ENCODE results near the gene CES3. TPM values are rescaled to one million over a fixed set of nuclear protein-coding genes. Genes with fewer than 3 reads are reported as not detected.

The CES3 gene
- 1.0 TPM for total RNA-seq
- long read RNA-seq: 0 reads

GRCh38 chr16:66961065-66961744 is at the start of gene CES3:
CES3 (plus strand) TSS chr16:66961266; CDS start chr16:66961308, 42 bp downstream.
- Histone ChIP-seq H3K4me1 (peaks cover 4% of the 10 kb centered on the region), H3K27ac (replicated peaks) (no peak within 1 kb of the TSS), H3K36me3 (no peaks in the 10 kb centered on the region), H3K9me3 (replicated peaks) (no peaks in the 10 kb centered on the region), H3K4me3 (no peak within 1 kb of the TSS), H3K27me3 (ENCODE audit: low read depth) (peaks cover 4% of the 10 kb centered on the region)
- intact Hi-C loops (cut with micrococcal nuclease): no loop called here
- DNase-seq: peak; percentile 40
- peak; percentile 69 for TF ChIP-seq CTCF (IDR thresholded peaks at IDR 0.05; ENCODE audit: borderline replicate concordance)

GRCh38 chr16:66911801-66912200 is 49.3 kb upstream of the CES3 start:
- no peak overlapping the region for H3K4me3 ChIP-seq
- no peak overlapping the region for H3K27ac ChIP-seq (replicated peaks)
- no peak for TF ChIP-seq CTCF (IDR thresholded peaks at IDR 0.05; ENCODE audit: borderline replicate concordance)
- no peaks in the 10 kb centered on the region for H3K9me3 ChIP-seq (replicated peaks)
- DNase-seq: no peak
- no peaks in the 10 kb centered on the region for H3K27me3 ChIP-seq (ENCODE audit: low read depth)
- H3K36me3 ChIP-seq: no peaks in the 10 kb centered on the region
- intact Hi-C loops (cut with micrococcal nuclease): no loop called here
- H3K4me1 ChIP-seq: peaks cover 22% of the 10 kb centered on the region

- no peak for DNase-seq
- H3K27me3 ChIP-seq (ENCODE audit: low read depth): no peaks in the 10 kb centered on the region
- H3K4me3 ChIP-seq: no peak overlapping the region
- H3K36me3 ChIP-seq: no peaks in the 10 kb centered on the region
- peaks cover 9% of the 10 kb centered on the region for H3K4me1 ChIP-seq
- no peak overlapping the region for H3K27ac ChIP-seq (replicated peaks)
- no peaks in the 10 kb centered on the region for H3K9me3 ChIP-seq (replicated peaks)
- TF ChIP-seq CTCF (IDR thresholded peaks at IDR 0.05; ENCODE audit: borderline replicate concordance): no peak
- intact Hi-C loops (cut with micrococcal nuclease): no loop called here
Observed at GRCh38 chr16:66913081-66913480, 48.0 kb upstream of the CES3 start.

GRCh38 chr16:66913711-66914110 is 47.4 kb upstream of the CES3 start:
- Histone ChIP-seq H3K9me3 (replicated peaks) (no peaks in the 10 kb centered on the region), H3K27me3 (ENCODE audit: low read depth) (no peaks in the 10 kb centered on the region), H3K36me3 (no peaks in the 10 kb centered on the region), H3K4me1 (peaks cover 6% of the 10 kb centered on the region), H3K4me3 (no peak overlapping the region), H3K27ac (replicated peaks) (no peak overlapping the region)
- DNase-seq: no peak
- no peak for TF ChIP-seq CTCF (IDR thresholded peaks at IDR 0.05; ENCODE audit: borderline replicate concordance)
- intact Hi-C loops (cut with micrococcal nuclease): no loop called here

- H3K27me3 ChIP-seq (ENCODE audit: low read depth): no peaks in the 10 kb centered on the region
- no peak for TF ChIP-seq CTCF (IDR thresholded peaks at IDR 0.05; ENCODE audit: borderline replicate concordance)
- H3K27ac ChIP-seq (replicated peaks): no peak overlapping the region
- no peak overlapping the region for H3K4me3 ChIP-seq
- intact Hi-C loops (cut with micrococcal nuclease): no loop called here
- H3K36me3 ChIP-seq: no peaks in the 10 kb centered on the region
- DNase-seq: no peak
- H3K4me1 ChIP-seq: peaks cover 15% of the 10 kb centered on the region
- no peaks in the 10 kb centered on the region for H3K9me3 ChIP-seq (replicated peaks)
Observed at GRCh38 chr16:66914541-66914940, 46.5 kb upstream of the CES3 start.
